HG02973 (cell line): ENCODE results near the gene CD22.

Source experiments
- ATAC-seq: cut with Tn5 transposase; IDR thresholded peaks from one replicate; pipeline ENCODE4 v1.9.1; 2021; ENCODE audit warnings: moderate library complexity; ENCODE audit not compliant: unreplicated experiment

CD22 gene

GRCh38 chr19:35340431-35340830, 11.4 kb downstream of the CD22 start:
- ATAC-seq, result no peak

- no peak for ATAC-seq
Measured at GRCh38 chr19:35341006-35341405, 12.0 kb downstream of the CD22 start.

GRCh38 chr19:35341565-35342225, 12.7 kb downstream of the CD22 start:
- ATAC-seq, result no peak

GRCh38 chr19:35342430-35342829, 13.4 kb downstream of the CD22 start:
- ATAC-seq, result no peak

GRCh38 chr19:35344511-35345031, 15.6 kb downstream of the CD22 start:
- ATAC-seq, result no peak

GRCh38 chr19:35345671-35346111, 16.7 kb downstream of the CD22 start:
- no peak for ATAC-seq

GRCh38 chr19:35346193-35347052, 17.4 kb downstream of the CD22 start:
- peak; percentile 21 for ATAC-seq

GRCh38 chr19:35347171-35347929, 18.4 kb downstream of the CD22 start, which contains the start of gene FFAR1:
Gene FFAR1, plus strand, starts transcription at chr19:35347902. Its CDS starts 3,650 bp downstream, at chr19:35351552.
- peak; percentile 57 for ATAC-seq

GRCh38 chr19:35347930-35348298, 18.9 kb downstream of the CD22 start:
- ATAC-seq, result no peak

GRCh38 chr19:35348911-35349611, 20.1 kb downstream of the CD22 start:
- no peak for ATAC-seq

GRCh38 chr19:35349614-35350521, 20.9 kb downstream of the CD22 start:
- ATAC-seq, result no peak

GRCh38 chr19:35350591-35350990, 21.6 kb downstream of the CD22 start:
- no peak for ATAC-seq

- no peak for ATAC-seq
Measured at GRCh38 chr19:35351411-35352176, 22.6 kb downstream of the CD22 start.

GRCh38 chr19:35352177-35352447, 23.1 kb downstream of the CD22 start:
- ATAC-seq, result no peak

- no peak for ATAC-seq
Measured at GRCh38 chr19:35352448-35353304, 23.7 kb downstream of the CD22 start.

- ATAC-seq, result no peak
Measured at GRCh38 chr19:35353635-35354034, 24.6 kb downstream of the CD22 start.

GRCh38 chr19:35354898-35355297, 25.9 kb downstream of the CD22 start:
- ATAC-seq, result no peak

GRCh38 chr19:35355791-35356460, 26.9 kb downstream of the CD22 start:
- ATAC-seq, result no peak
